KMS-11 (cell line): Measurements from ENCODE around the gene ABTB1.

Experiments used
- H2AFZ ChIP-seq: fragments of 200-600 bp; sonication (generic); 2 replicates; pipeline ENCODE4 v1.6.1; 2016; ENCODE audit warnings: antibody characterized with exemption, mixed run types, low read depth
- H3K27ac ChIP-seq: fragments of 200-600 bp; sonication (generic); 2 replicates; pipeline ENCODE4 v1.6.1; 2016; ENCODE audit warnings: mild to moderate bottlenecking, mixed run types
- H3K27me3 ChIP-seq: fragments of 200-600 bp; sonication (generic); 2 replicates; pipeline ENCODE4 v1.6.1; 2017; ENCODE audit warnings: mild to moderate bottlenecking, low read depth, mixed run types, moderate library complexity; ENCODE audit not compliant: insufficient read depth
- H3K36me3 ChIP-seq: fragments of 200-600 bp; sonication (generic); 2 replicates; pipeline ENCODE4 v1.6.1; 2017; ENCODE audit warnings: mild to moderate bottlenecking, mixed run types; ENCODE audit not compliant: insufficient read depth
- H3K4me1 ChIP-seq: fragments of 200-600 bp; sonication (generic); 2 replicates; pipeline ENCODE4 v1.6.1; 2016; ENCODE audit warnings: mild to moderate bottlenecking, low read depth, mixed run types; ENCODE audit not compliant: poor library complexity, severe bottlenecking
- H3K4me2 ChIP-seq: fragments of 200-600 bp; sonication (generic); 2 replicates; pipeline ENCODE4 v1.7.0; 2016; ENCODE audit warnings: mild to moderate bottlenecking, mixed run types
- H3K4me3 ChIP-seq: fragments of 200-600 bp; sonication (generic); IDR thresholded peaks from 2 replicates; pipeline ENCODE4 v1.6.1; 2017; ENCODE audit warnings: low read depth, low read length, mixed read lengths; ENCODE audit not compliant: insufficient read depth
- H3K79me2 ChIP-seq: fragments of 200-600 bp; sonication (generic); 2 replicates; pipeline ENCODE4 v1.6.1; 2016; ENCODE audit warnings: low read depth, mixed run types; ENCODE audit not compliant: insufficient read depth
- H3K9ac ChIP-seq: fragments of 200-600 bp; sonication (generic); 2 replicates; pipeline ENCODE4 v1.6.1; 2016; ENCODE audit warnings: mild to moderate bottlenecking, mixed run types
- H4K20me1 ChIP-seq: fragments of 200-600 bp; sonication (generic); 2 replicates; pipeline ENCODE4 v1.6.1; 2016; ENCODE audit warnings: mild to moderate bottlenecking, mixed run types; ENCODE audit not compliant: insufficient read depth
- CTCF ChIP-seq: fragments of 200-600 bp; sonication (generic); conservative IDR thresholded peaks from 2 replicates; pipeline ENCODE4 v1.6.1; 2017; ENCODE audit warnings: low read depth, mild to moderate bottlenecking, antibody characterized with exemption, low read length, moderate library complexity, mixed read lengths

Gene ABTB1

GRCh38 chr3:127632035-127632820 is 40.5 kb upstream of the ABTB1 start:
- Histone ChIP-seq H3K9ac (no peak overlapping the region), H3K79me2 (no peaks in the 10 kb centered on the region), H2AFZ (no peak overlapping the region), H3K4me1 (peaks cover 2% of the 10 kb centered on the region), H3K27ac (no peak overlapping the region), H3K27me3 (no peaks in the 10 kb centered on the region), H3K36me3 (no peaks in the 10 kb centered on the region), H4K20me1 (no peaks in the 10 kb centered on the region), H3K4me2 (no peak overlapping the region), H3K4me3 (no peak overlapping the region)
- no peak for TF ChIP-seq CTCF

- H3K4me1 ChIP-seq: peaks cover 15% of the 10 kb centered on the region
- no peak for TF ChIP-seq CTCF
- H3K27ac ChIP-seq: no peak overlapping the region
These were observed 38.1 kb upstream of the ABTB1 start for GRCh38 chr3:127634653-127635052.

GRCh38 chr3:127637546-127637945 is 35.2 kb upstream of the ABTB1 start:
- Histone ChIP-seq H3K27me3 (no peaks in the 10 kb centered on the region), H4K20me1 (no peaks in the 10 kb centered on the region), H2AFZ (no peak overlapping the region), H3K4me1 (peaks cover 15% of the 10 kb centered on the region), H3K9ac (no peak overlapping the region), H3K27ac (no peak overlapping the region), H3K4me2 (no peak overlapping the region), H3K4me3 (no peak overlapping the region), H3K79me2 (no peaks in the 10 kb centered on the region), H3K36me3 (no peaks in the 10 kb centered on the region)
- TF ChIP-seq CTCF: no peak

More at GRCh38 chr3:127634653-127635052, 38.1 kb upstream of the ABTB1 start:
- no peak overlapping the region for H3K4me3 ChIP-seq
- H3K36me3 ChIP-seq: no peaks in the 10 kb centered on the region
- no peaks in the 10 kb centered on the region for H4K20me1 ChIP-seq
- H3K27me3 ChIP-seq: no peaks in the 10 kb centered on the region
- H3K9ac ChIP-seq: no peak overlapping the region
- H3K4me2 ChIP-seq: no peak overlapping the region
- H3K79me2 ChIP-seq: no peaks in the 10 kb centered on the region
- no peak overlapping the region for H2AFZ ChIP-seq

- no peaks in the 10 kb centered on the region for H4K20me1 ChIP-seq
- no peaks in the 10 kb centered on the region for H3K79me2 ChIP-seq
- no peak overlapping the region for H2AFZ ChIP-seq
- no peak for TF ChIP-seq CTCF
- H3K27me3 ChIP-seq: no peaks in the 10 kb centered on the region
- H3K9ac ChIP-seq: no peak overlapping the region
- H3K4me1 ChIP-seq: peaks cover 15% of the 10 kb centered on the region
- no peak overlapping the region for H3K4me3 ChIP-seq
- H3K4me2 ChIP-seq: no peak overlapping the region
- H3K36me3 ChIP-seq: no peaks in the 10 kb centered on the region
- no peak overlapping the region for H3K27ac ChIP-seq
These were observed 34.8 kb upstream of the ABTB1 start for GRCh38 chr3:127637971-127638370.
